ENCODE measurements around the gene GYS2.

- no peak for TF ChIP-seq POLR2A (IDR thresholded peaks at IDR 0.05; ENCODE audit: low read depth, low read length)
- TF ChIP-seq POLR2AphosphoS5 (IDR thresholded peaks at IDR 0.05; ENCODE audit: low read depth, low read length) = no peak
- no peak for TF ChIP-seq PAX5 (IDR thresholded peaks at IDR 0.05; ENCODE audit: insufficient read depth, low read length, severe bottlenecking)
- no peak for TF ChIP-seq POU2F2 (IDR thresholded peaks at IDR 0.05; ENCODE audit: low read depth, low read length)
- no peak for TF ChIP-seq TAF1 (IDR thresholded peaks at IDR 0.05; ENCODE audit: low read depth, low read length)
- TF ChIP-seq SPI1 (IDR thresholded peaks at IDR 0.05; ENCODE audit: low read depth, low read length) = no peak
Measured at GRCh38 chr12:21521541-21521940, 83.1 kb downstream of the GYS2 start.

All from GM12891 (cell line).